Ovary (tissue), 3 donors: Measurements from ENCODE around the gene CDC42SE2.

ENCODE experiments used
- EP300 ChIP-seq: sonication (generic); formaldehyde crosslinking; IDR thresholded peaks from one replicate; pipeline ENCODE4 v1.6.1; 2017; ENCODE audit warnings: antibody characterized with exemption
- POLR2A ChIP-seq: fragments of 450-650 bp; IDR thresholded peaks from one replicate; pipeline ENCODE4 v1.6.1; 2017; ENCODE audit warnings: antibody characterized with exemption, mild to moderate bottlenecking, moderate library complexity
- TF ChIP-seq, protein P1 (sequence below), 3 donors: fragments of 450-650 bp in 2 of 3; fragments of 200-600 bp in 1 of 3; IDR thresholded peaks; one replicate each; pipeline versions ENCODE4 v1.5.1 to v1.8.0; 2016 to 2022; ENCODE audit warnings: antibody characterized with exemption in 3 of 3, mild to moderate bottlenecking in 1 of 3
- donor health status: DM: no; HTN: no; CAD: no.

DNA sequence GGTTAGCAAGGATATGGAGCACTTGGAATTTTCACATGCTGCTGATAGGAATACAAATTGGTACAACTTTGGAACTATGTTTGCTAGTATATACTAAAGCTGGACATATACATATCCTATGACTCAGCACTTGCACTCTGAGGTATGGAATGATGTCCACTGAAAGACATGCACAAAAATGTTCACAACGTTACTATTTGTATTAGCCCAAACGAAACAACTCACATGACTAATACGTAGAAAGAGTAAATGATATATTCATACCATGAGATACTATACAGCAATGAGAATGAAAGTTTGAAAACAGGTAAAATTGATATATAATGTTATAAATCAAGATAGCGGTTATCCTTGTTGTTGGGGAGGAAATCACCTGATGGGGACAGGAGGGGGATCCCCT is 45.5 kb upstream of the CDC42SE2 start:
- TF ChIP-seq, protein P1, sequence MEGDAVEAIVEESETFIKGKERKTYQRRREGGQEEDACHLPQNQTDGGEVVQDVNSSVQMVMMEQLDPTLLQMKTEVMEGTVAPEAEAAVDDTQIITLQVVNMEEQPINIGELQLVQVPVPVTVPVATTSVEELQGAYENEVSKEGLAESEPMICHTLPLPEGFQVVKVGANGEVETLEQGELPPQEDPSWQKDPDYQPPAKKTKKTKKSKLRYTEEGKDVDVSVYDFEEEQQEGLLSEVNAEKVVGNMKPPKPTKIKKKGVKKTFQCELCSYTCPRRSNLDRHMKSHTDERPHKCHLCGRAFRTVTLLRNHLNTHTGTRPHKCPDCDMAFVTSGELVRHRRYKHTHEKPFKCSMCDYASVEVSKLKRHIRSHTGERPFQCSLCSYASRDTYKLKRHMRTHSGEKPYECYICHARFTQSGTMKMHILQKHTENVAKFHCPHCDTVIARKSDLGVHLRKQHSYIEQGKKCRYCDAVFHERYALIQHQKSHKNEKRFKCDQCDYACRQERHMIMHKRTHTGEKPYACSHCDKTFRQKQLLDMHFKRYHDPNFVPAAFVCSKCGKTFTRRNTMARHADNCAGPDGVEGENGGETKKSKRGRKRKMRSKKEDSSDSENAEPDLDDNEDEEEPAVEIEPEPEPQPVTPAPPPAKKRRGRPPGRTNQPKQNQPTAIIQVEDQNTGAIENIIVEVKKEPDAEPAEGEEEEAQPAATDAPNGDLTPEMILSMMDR (IDR thresholded peaks at IDR 0.05): no peak
- TF ChIP-seq POLR2A: no peak
- no peak for TF ChIP-seq EP300
